ENCODE results near the gene RAP1GAP2. TPM values are rescaled to one million over a fixed set of nuclear protein-coding genes. Genes with fewer than 3 reads are reported as not detected.

Gene RAP1GAP2
- total RNA-seq, 1 experiment from 2014 or later = 72.8 TPM

DNA sequence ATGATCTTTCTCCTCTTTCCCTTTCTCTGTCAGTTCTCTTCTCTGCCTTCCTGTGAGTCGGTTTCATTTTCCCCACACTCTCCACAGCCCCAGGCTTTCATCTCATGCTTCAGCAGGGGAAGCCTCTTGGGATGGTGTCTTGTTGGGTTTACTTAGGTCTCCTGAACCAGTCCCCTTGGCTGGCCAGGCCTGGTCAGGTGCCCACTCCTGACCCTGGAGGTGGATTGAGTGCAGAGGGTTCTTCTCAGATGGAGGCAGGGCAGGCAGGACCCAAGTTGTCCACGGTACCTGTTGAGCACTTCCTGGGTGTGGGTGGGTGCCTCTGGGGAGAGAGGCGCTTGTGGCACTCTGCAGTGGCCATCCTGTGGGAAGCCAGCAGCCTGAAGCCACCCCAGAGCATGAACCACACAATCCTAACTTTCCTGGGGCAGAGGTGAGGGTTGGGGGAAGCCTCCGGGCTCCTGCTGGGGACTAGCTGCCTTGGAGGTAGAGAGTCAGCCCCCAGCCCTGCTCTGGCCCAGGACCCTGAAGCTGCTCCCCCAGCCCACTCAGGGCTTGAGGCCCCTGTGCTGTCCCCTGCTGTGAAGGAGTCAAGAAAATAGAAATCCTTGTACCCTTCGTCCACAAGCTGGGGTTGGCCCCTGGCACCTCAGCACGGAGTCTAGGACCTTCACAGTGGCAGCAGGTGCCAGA lies 2.0 kb upstream of the RAP1GAP2 start (continued):
- TF ChIP-seq, protein P1, sequence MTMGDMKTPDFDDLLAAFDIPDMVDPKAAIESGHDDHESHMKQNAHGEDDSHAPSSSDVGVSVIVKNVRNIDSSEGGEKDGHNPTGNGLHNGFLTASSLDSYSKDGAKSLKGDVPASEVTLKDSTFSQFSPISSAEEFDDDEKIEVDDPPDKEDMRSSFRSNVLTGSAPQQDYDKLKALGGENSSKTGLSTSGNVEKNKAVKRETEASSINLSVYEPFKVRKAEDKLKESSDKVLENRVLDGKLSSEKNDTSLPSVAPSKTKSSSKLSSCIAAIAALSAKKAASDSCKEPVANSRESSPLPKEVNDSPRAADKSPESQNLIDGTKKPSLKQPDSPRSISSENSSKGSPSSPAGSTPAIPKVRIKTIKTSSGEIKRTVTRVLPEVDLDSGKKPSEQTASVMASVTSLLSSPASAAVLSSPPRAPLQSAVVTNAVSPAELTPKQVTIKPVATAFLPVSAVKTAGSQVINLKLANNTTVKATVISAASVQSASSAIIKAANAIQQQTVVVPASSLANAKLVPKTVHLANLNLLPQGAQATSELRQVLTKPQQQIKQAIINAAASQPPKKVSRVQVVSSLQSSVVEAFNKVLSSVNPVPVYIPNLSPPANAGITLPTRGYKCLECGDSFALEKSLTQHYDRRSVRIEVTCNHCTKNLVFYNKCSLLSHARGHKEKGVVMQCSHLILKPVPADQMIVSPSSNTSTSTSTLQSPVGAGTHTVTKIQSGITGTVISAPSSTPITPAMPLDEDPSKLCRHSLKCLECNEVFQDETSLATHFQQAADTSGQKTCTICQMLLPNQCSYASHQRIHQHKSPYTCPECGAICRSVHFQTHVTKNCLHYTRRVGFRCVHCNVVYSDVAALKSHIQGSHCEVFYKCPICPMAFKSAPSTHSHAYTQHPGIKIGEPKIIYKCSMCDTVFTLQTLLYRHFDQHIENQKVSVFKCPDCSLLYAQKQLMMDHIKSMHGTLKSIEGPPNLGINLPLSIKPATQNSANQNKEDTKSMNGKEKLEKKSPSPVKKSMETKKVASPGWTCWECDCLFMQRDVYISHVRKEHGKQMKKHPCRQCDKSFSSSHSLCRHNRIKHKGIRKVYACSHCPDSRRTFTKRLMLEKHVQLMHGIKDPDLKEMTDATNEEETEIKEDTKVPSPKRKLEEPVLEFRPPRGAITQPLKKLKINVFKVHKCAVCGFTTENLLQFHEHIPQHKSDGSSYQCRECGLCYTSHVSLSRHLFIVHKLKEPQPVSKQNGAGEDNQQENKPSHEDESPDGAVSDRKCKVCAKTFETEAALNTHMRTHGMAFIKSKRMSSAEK (CRISPR knock-in tag; IDR thresholded peaks at IDR 0.05; ENCODE audit: borderline replicate concordance) = no peak
- TF ChIP-seq, protein P2, sequence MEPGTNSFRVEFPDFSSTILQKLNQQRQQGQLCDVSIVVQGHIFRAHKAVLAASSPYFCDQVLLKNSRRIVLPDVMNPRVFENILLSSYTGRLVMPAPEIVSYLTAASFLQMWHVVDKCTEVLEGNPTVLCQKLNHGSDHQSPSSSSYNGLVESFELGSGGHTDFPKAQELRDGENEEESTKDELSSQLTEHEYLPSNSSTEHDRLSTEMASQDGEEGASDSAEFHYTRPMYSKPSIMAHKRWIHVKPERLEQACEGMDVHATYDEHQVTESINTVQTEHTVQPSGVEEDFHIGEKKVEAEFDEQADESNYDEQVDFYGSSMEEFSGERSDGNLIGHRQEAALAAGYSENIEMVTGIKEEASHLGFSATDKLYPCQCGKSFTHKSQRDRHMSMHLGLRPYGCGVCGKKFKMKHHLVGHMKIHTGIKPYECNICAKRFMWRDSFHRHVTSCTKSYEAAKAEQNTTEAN (CRISPR knock-in tag; IDR thresholded peaks at IDR 0.05) = no peak
- TF ChIP-seq IRF2 (CRISPR knock-in tag; IDR thresholded peaks at IDR 0.05; ENCODE audit: borderline replicate concordance, low read depth) (no peak), KAT7 (CRISPR knock-in tag; IDR thresholded peaks at IDR 0.05; ENCODE audit: borderline replicate concordance) (no peak)
- TF ChIP-seq, protein P3, sequence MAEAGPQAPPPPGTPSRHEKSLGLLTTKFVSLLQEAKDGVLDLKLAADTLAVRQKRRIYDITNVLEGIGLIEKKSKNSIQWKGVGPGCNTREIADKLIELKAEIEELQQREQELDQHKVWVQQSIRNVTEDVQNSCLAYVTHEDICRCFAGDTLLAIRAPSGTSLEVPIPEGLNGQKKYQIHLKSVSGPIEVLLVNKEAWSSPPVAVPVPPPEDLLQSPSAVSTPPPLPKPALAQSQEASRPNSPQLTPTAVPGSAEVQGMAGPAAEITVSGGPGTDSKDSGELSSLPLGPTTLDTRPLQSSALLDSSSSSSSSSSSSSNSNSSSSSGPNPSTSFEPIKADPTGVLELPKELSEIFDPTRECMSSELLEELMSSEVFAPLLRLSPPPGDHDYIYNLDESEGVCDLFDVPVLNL (CRISPR knock-in tag; IDR thresholded peaks at IDR 0.05; ENCODE audit: borderline replicate concordance, low read depth) = no peak

DNA sequence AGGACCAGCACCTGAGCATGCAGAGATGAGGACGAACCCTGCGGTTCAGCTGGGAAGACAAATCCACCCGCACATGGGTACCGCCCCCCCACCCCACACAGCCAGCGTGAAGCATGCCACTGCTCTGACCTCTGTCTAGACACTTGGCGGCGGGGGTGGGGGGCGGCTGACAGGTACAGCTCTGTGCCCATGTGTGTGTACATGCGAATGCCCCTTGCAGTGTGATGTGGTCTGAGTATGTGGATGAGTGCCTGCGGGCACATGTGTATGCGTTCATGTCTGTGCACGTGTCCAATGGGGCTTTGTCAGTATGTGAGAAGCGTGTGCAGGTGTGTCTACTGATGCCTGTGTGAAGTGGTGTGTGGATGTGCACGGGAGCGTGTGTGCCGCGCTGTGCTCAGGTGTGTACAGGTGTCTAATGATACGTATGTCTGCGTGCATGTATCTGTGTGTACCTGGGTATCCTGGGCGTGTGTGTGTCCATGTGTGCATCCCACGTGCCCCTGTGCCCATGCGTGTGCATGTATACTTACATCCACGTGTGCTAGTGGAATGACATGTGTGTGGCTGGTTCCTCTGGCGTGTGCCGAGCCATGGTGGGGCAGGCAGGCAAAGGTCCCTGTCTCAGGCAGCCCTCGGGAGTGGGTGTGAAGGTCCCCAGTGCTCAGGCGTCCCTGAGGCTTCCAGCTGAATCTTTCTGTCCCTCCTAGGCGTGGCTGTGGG lies 636 bp upstream of the RAP1GAP2 start:
- H3K27ac Mint-ChIP-seq = no peak overlapping the region
- TF ChIP-seq, protein P4, sequence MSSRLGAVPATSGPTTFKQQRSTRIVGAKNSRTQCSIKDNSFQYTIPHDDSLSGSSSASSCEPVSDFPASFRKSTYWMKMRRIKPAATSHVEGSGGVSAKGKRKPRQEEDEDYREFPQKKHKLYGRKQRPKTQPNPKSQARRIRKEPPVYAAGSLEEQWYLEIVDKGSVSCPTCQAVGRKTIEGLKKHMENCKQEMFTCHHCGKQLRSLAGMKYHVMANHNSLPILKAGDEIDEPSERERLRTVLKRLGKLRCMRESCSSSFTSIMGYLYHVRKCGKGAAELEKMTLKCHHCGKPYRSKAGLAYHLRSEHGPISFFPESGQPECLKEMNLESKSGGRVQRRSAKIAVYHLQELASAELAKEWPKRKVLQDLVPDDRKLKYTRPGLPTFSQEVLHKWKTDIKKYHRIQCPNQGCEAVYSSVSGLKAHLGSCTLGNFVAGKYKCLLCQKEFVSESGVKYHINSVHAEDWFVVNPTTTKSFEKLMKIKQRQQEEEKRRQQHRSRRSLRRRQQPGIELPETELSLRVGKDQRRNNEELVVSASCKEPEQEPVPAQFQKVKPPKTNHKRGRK (CRISPR knock-in tag; IDR thresholded peaks at IDR 0.05; ENCODE audit: borderline replicate concordance) = no peak
- TF ChIP-seq, protein P5, sequence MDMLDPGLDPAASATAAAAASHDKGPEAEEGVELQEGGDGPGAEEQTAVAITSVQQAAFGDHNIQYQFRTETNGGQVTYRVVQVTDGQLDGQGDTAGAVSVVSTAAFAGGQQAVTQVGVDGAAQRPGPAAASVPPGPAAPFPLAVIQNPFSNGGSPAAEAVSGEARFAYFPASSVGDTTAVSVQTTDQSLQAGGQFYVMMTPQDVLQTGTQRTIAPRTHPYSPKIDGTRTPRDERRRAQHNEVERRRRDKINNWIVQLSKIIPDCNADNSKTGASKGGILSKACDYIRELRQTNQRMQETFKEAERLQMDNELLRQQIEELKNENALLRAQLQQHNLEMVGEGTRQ (CRISPR knock-in tag; IDR thresholded peaks at IDR 0.05) = no peak
- H3K4me1 Mint-ChIP-seq = peaks cover 17% of the 10 kb centered on the region
- H3K36me3 Mint-ChIP-seq = no peaks in the 10 kb centered on the region
- ChIA-PET CTCF (interaction anchor here (1.0 to 4.0 kb wide), 2 partner anchors 9 to 379 kb away, joined by 3 to 20 read pairs; no protein-coding TSS in a partner anchor), POLR2A (no interaction called here)
- no peaks in the 10 kb centered on the region for H3K27me3 Mint-ChIP-seq (ENCODE audit: low read depth)
- H3K4me3 Mint-ChIP-seq = no peak overlapping the region
- DNase-seq (ENCODE audit: low spot score) (no peak), ATAC-seq (no peak)
- no peaks in the 10 kb centered on the region for H3K9me3 Mint-ChIP-seq

DNA sequence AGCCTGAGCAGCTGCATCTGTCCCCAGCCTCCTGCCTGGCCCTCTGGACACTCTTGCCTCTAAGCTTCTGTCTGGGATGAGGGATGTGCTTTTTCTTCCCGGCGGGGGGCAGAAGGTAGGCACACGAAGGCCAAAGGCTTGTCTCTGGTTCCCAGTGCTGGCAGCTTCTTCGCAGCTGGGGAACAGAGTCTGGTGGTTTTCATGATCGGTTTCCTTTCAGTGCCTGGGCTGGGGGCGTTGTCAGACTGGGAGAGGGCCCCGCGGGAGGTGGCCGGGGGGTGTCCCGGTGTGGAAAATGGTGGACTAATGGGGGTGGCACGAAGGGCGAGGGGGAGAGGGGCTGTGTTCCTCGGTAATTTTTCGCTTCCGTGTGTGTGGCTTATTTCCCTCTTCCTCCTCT lies 988 bp downstream of the RAP1GAP2 start:
- no peak for TF ChIP-seq GRHL2 (CRISPR knock-in tag; IDR thresholded peaks at IDR 0.05; ENCODE audit: insufficient replicate concordance, severe bottlenecking)
- TF ChIP-seq, protein P6, sequence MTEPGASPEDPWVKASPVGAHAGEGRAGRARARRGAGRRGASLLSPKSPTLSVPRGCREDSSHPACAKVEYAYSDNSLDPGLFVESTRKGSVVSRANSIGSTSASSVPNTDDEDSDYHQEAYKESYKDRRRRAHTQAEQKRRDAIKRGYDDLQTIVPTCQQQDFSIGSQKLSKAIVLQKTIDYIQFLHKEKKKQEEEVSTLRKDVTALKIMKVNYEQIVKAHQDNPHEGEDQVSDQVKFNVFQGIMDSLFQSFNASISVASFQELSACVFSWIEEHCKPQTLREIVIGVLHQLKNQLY (CRISPR knock-in tag; IDR thresholded peaks at IDR 0.05) = no peak

More for the DNA sequence above, 988 bp downstream of the RAP1GAP2 start:
- ATAC-seq (no peak), DNase-seq (ENCODE audit: low spot score) (no peak)
- no peaks in the 10 kb centered on the region for H3K9me3 Mint-ChIP-seq
- no peaks in the 10 kb centered on the region for H3K27me3 Mint-ChIP-seq (ENCODE audit: low read depth)
- ChIA-PET CTCF (interaction anchor here (0.7 to 4.0 kb wide), 3 partner anchors 11 to 75 kb away, joined by 3 to 20 read pairs (median 3); no protein-coding TSS in a partner anchor), POLR2A (no interaction called here)
- no peaks in the 10 kb centered on the region for H3K36me3 Mint-ChIP-seq
- H3K4me3 Mint-ChIP-seq = no peak overlapping the region
- H3K4me1 Mint-ChIP-seq = peaks cover 17% of the 10 kb centered on the region
- H3K27ac Mint-ChIP-seq = peak overlapping the region; percentile 60; the same call in 1 of the 2 replicates
